T-helper 2 cell treated with Interferon-gamma antibody and Interleukin-4, amounts not matched to agents 5 μg/mL and 100 μg/mL, for 36 hours (primary cell): ENCODE data around the gene PPFIBP2.

Source experiments
- DNase-seq: peaks from one replicate; pipeline ENCODE4 v3.0.0; 2021; ENCODE audit warnings: low spot score
- H3K27ac Mint-ChIP-seq: one replicate; pipeline ENCODE4 v1.8.0; 2021; ENCODE audit warnings: mild to moderate bottlenecking, mixed read lengths
- H3K27me3 Mint-ChIP-seq: one replicate; pipeline ENCODE4 v1.8.0; 2021; ENCODE audit warnings: low read depth, mixed read lengths
- H3K36me3 Mint-ChIP-seq: one replicate; pipeline ENCODE4 v1.8.0; 2021; ENCODE audit warnings: low read depth, mixed read lengths
- H3K4me1 Mint-ChIP-seq: one replicate; pipeline ENCODE4 v1.8.0; 2021; ENCODE audit warnings: low read depth, mixed read lengths
- H3K4me3 Mint-ChIP-seq: one replicate; pipeline ENCODE4 v1.8.0; 2022; ENCODE audit warnings: mild to moderate bottlenecking, moderate library complexity, mixed read lengths
- H3K9me3 Mint-ChIP-seq: one replicate; pipeline ENCODE4 v1.8.0; 2021; ENCODE audit warnings: mixed read lengths

Gene PPFIBP2

DNA sequence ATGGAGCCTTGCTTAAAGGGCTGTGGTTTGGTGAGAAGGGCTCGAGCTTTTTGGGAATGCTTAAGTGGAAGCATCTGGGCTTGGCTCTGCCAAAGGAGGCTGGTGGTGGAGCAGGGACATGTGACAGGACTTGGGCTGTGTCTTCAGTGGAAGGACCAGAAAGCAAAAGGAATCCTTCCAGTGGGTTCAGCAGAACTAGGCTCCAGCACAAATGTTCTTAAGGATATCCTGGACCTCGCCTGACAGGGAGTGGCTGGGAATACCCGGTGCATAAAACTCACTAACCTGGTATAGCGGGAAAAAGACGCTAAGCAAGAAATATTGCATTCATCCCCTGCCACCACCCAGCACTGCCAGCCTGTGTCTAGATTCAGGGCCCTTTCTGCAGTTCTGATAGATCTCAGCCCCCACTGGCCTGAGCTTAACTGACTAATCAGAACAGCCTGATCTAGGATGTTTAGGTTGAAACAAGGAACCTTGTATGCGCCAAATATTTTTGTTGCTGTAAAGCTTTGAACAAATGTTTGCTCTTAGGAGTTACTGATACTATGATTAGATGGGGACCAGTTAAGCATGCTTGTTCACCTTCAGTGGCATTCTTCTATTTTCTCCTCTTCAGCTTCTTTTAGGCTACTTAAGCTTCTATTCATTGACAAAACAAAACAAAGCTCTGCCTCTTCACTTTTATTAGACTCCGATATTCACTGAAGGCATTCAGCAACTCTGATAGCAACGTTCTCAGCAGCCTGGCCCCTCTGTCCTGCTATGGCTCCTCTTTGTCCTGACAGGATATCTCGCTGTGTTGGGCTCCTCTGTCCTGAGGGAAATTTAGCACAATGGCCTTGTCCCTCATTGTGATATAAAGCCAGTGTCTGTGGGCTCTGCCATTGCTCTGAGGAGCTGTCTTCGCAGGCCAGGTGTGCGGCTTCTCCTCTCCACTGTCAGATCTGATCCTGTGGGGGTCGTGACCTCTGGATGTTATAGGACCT, 25.0 kb downstream of the PPFIBP2 start:
- peaks cover 26% of the 10 kb centered on the region for H3K27me3 Mint-ChIP-seq
- no peaks in the 10 kb centered on the region for H3K36me3 Mint-ChIP-seq
- H3K4me1 Mint-ChIP-seq = peaks cover 9% of the 10 kb centered on the region
- no peak for DNase-seq
- no peak overlapping the region for H3K27ac Mint-ChIP-seq
- H3K4me3 Mint-ChIP-seq = peak overlapping the region; percentile 54
- no peaks in the 10 kb centered on the region for H3K9me3 Mint-ChIP-seq

DNA sequence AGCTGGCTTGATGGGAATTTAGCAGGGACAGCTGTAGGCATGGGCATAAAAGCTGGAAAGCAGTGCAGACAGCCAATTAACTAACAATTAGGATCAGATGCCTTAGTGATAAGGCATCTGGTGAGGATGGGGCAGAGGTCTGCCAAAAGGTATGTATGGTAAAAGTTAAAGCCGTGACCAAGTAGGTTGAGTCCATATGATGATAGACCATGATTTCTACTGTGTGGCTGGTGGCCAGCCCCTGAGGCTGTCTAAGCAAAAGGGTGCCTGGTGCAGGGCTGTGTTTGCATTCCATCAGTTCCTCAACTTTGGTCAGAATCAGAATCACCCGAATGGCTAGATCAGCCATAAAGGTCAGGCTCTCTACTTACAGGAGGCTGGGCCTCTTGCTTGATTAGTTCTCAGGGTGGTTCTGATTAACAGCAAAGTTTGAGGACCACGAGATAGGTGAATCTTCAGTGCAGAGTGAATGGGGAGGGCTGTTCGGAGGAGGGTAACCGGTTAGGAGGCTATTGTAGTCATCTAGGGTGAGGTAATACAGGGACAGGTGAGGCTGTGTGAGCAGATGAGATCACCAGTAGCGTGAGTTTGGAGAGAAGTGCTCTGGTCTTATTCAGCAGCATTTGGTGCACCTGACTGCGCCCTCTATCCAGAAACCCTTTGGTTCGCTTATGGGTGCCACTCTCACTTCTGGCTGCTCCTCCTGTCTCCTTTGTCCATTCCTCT, 27.2 kb downstream of the PPFIBP2 start:
- no peak for DNase-seq
- Mint-ChIP-seq H3K36me3 (no peaks in the 10 kb centered on the region), H3K27ac (no peak overlapping the region), H3K27me3 (peaks cover 23% of the 10 kb centered on the region), H3K4me1 (peaks cover 4% of the 10 kb centered on the region), H3K9me3 (no peaks in the 10 kb centered on the region), H3K4me3 (no peak overlapping the region)

DNA sequence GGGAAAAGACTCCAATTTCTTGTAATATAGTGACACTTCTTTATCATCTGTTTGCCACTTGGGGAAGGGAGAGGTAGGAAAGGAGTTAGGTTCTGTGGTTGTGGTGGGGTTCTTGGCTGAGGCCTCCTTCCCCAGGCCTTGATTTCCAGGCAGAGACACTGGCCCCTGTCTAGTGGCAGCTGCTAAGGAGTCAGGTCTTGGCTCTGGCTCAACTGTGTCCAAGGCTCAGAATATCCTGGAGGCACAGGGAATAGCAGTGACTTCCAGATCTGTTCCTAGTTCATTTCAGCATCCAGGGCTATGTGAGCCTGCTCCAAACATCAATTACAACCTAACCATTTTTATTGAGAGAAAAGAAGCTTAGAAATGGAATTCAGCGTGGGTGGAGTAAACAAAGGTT, 29.5 kb downstream of the PPFIBP2 start:
- H3K9me3 Mint-ChIP-seq = no peaks in the 10 kb centered on the region
- peaks cover 15% of the 10 kb centered on the region for H3K27me3 Mint-ChIP-seq
- H3K27ac Mint-ChIP-seq = no peak overlapping the region
- H3K4me3 Mint-ChIP-seq = no peak overlapping the region
- DNase-seq = no peak
- H3K4me1 Mint-ChIP-seq = peaks cover 1% of the 10 kb centered on the region
- H3K36me3 Mint-ChIP-seq = no peaks in the 10 kb centered on the region

DNA sequence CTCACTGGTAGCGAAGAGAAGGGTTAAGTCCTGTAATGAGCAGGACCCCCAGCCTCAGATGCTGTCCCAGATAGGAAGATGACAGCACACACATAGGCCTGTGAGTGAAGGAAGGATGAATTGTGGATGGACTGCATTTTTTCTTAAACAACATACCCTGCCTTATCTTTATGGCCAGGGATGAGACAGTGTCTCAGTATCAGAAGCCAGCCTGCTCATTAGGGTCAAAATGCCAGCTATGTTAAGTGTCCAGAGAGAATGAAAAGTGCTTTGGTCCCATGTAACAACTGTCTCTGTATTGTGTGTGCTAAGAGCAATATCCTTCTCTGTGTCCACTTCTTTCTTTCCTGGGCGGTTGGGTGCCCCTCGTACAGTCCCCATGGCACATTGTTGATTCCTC, 30.2 kb downstream of the PPFIBP2 start:
- DNase-seq = no peak
- no peak overlapping the region for H3K27ac Mint-ChIP-seq
- H3K9me3 Mint-ChIP-seq = no peaks in the 10 kb centered on the region
- no peaks in the 10 kb centered on the region for H3K36me3 Mint-ChIP-seq
- no peak overlapping the region for H3K4me3 Mint-ChIP-seq
- no peaks in the 10 kb centered on the region for H3K4me1 Mint-ChIP-seq
- peaks cover 15% of the 10 kb centered on the region for H3K27me3 Mint-ChIP-seq

DNA sequence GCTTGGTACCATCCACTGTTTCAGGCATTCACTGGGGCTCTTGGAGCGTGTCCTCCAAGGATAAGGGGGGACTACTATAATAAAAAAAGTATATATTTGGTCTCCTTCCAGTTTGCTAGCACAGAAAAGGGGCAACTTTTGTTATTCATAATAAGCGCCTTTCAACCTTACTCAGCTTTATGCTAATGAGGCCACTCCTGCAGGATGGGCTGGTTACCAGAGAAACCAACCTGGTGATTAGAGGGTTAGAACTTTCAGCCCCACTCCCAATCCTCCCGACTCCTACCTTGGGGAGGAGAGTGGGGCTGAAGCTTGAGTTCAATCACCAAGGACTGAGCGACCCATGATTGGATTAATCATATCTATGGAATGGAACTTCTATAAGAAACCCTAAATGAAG, 31.8 kb downstream of the PPFIBP2 start:
- no peaks in the 10 kb centered on the region for H3K4me1 Mint-ChIP-seq
- H3K36me3 Mint-ChIP-seq = no peaks in the 10 kb centered on the region
- H3K27me3 Mint-ChIP-seq = peaks cover 8% of the 10 kb centered on the region
- no peak overlapping the region for H3K27ac Mint-ChIP-seq
- H3K9me3 Mint-ChIP-seq = no peaks in the 10 kb centered on the region
- no peak overlapping the region for H3K4me3 Mint-ChIP-seq
- DNase-seq = no peak

DNA sequence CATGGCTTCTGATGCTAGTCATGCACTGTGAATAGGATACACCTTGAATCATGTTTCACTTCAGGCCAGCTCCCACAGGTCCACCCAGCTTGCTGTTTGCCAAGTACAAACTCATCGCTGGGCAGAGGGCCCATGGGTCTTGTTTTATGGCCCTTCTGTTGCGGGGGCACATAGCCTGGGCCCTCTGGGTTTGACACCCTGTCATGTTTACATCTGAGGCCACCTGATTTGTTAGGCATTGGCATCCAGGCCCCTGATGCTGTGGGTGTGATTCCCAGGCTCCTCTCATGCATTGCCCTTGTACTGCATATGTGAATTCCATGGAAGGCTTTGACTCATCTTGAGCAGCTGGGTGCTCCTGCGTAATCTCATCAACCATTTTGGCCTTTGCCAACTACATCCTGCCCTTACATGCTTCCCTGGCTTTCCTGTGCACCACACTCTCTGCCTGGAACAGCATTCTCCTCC, 32.6 kb downstream of the PPFIBP2 start:
- H3K9me3 Mint-ChIP-seq = no peaks in the 10 kb centered on the region
- peaks cover 5% of the 10 kb centered on the region for H3K27me3 Mint-ChIP-seq
- H3K4me1 Mint-ChIP-seq = no peaks in the 10 kb centered on the region
- H3K4me3 Mint-ChIP-seq = no peak overlapping the region
- no peak for DNase-seq
- H3K27ac Mint-ChIP-seq = no peak overlapping the region
- no peaks in the 10 kb centered on the region for H3K36me3 Mint-ChIP-seq

DNA sequence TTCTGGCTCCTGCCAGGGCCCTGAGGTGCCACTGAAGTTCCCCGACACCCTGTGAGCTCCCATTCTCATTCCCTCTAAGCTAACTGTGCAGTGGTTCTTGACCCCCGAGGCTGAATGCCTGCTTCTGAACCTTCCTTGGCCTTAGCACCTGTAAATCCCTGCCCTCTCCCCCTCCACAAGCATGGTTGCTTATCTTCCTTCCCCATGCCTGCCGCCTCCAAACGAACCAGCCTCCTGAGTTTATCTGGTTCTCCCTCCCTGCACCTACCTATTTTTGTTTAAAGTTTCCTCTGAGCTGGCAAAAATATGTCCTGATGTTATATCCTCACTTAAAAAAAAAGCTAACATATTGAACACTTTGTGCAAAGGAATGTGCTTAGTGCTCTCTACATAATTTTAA, 33.9 kb downstream of the PPFIBP2 start:
- Mint-ChIP-seq H3K27ac (no peak overlapping the region), H3K9me3 (no peaks in the 10 kb centered on the region), H3K4me1 (no peaks in the 10 kb centered on the region), H3K36me3 (no peaks in the 10 kb centered on the region), H3K27me3 (no peaks in the 10 kb centered on the region), H3K4me3 (no peak overlapping the region)
- no peak for DNase-seq

DNA sequence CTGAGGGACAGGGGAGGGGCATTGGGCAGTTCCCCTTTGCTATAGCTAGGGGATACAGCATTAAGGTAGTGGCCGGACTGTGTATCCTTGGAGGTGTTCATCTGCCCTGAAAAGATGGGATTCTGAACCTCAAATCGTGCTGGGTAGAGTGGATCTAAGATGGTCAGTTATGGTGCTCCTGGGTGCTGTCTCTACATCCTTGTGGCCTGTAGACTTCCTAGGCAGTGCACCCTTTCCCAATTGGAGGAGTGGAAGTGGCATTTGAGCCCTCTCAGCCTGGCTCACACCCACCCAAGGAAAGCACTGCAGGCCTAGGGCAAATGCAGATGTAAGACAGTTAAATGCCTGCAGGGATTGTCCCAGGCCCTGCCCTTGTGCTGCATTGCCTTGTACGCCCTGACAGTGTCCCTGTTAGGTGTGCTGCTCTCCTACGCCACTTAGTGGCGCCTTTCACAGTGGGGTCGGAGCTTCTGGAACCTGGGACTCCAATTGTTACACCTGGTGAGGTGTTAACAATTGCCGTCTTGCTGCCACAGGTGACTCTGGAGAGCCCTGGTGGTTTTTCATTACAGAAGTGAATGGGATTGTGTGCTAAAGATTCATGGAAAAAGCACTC, 35.0 kb downstream of the PPFIBP2 start:
- Mint-ChIP-seq H3K27ac (no peak overlapping the region), H3K4me1 (no peaks in the 10 kb centered on the region), H3K9me3 (no peaks in the 10 kb centered on the region), H3K4me3 (no peak overlapping the region), H3K36me3 (no peaks in the 10 kb centered on the region), H3K27me3 (no peaks in the 10 kb centered on the region)
- DNase-seq = no peak

DNA sequence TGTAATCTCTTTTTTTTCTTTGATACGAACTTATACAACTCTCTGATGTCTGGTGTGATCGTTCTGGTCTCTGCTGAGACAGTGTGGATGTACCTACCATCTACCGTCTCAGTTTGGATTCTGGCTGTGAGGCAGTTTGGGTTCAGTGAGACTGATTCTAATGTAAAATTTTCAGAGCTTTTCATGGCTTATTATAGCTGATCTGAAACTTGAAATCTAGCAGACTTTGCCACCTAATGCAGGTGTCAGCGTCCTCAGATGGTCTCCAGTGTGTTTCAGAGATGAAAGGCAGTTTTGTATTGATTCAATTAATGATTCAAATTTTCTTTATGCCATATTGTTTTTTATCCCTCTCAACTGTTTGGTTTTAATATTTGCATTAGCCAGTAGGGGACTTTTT, 35.9 kb downstream of the PPFIBP2 start:
- Mint-ChIP-seq H3K36me3 (no peaks in the 10 kb centered on the region), H3K27ac (no peak overlapping the region), H3K4me3 (no peak overlapping the region), H3K9me3 (no peaks in the 10 kb centered on the region), H3K27me3 (no peaks in the 10 kb centered on the region), H3K4me1 (no peaks in the 10 kb centered on the region)
- no peak for DNase-seq

DNA sequence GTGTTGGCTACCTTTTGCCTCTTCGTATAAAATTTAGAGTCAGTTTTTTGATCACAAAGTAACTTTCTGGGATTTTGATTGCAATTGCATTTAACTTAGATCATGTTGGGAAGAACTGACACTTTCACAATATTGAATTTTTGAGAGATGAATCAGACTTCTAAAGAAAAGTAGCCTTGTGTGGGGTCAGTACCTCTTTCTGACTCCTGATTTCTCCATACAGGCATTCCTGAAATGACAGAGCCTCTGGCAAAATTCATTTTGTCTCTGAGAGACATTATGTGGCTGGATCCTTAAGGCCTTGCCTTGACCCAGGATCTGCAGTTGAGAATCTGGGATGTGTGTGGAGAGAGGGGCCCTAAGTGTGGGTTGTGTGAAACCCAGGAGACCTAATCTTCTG, 37.8 kb downstream of the PPFIBP2 start:
- H3K27ac Mint-ChIP-seq = no peak overlapping the region
- no peak overlapping the region for H3K4me3 Mint-ChIP-seq
- no peaks in the 10 kb centered on the region for H3K4me1 Mint-ChIP-seq
- H3K9me3 Mint-ChIP-seq = no peaks in the 10 kb centered on the region
- peaks cover 2% of the 10 kb centered on the region for H3K27me3 Mint-ChIP-seq
- DNase-seq = no peak
- no peaks in the 10 kb centered on the region for H3K36me3 Mint-ChIP-seq

DNA sequence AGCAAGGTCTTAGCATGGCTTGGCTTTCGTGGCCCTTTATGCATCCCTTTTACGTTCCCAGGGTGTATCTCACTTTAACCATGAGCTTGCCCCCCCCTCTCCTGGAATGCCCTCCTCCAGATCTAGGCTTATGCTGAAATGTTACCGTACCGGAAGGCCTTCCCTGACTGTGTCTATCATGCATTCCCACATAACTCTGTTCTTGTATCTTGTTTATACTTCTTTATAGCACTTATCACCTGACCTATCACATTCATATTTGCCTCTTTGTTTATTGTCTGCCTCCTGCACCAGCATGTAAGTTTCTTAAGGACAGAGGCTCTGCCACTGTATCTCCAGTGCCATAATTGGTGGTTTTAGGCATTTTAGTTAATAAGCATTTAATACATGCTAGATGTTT, 38.9 kb downstream of the PPFIBP2 start:
- no peaks in the 10 kb centered on the region for H3K4me1 Mint-ChIP-seq
- H3K9me3 Mint-ChIP-seq = no peaks in the 10 kb centered on the region
- H3K4me3 Mint-ChIP-seq = no peak overlapping the region
- no peak overlapping the region for H3K27ac Mint-ChIP-seq
- H3K36me3 Mint-ChIP-seq = no peaks in the 10 kb centered on the region
- H3K27me3 Mint-ChIP-seq = peaks cover 2% of the 10 kb centered on the region
- DNase-seq = no peak

DNA sequence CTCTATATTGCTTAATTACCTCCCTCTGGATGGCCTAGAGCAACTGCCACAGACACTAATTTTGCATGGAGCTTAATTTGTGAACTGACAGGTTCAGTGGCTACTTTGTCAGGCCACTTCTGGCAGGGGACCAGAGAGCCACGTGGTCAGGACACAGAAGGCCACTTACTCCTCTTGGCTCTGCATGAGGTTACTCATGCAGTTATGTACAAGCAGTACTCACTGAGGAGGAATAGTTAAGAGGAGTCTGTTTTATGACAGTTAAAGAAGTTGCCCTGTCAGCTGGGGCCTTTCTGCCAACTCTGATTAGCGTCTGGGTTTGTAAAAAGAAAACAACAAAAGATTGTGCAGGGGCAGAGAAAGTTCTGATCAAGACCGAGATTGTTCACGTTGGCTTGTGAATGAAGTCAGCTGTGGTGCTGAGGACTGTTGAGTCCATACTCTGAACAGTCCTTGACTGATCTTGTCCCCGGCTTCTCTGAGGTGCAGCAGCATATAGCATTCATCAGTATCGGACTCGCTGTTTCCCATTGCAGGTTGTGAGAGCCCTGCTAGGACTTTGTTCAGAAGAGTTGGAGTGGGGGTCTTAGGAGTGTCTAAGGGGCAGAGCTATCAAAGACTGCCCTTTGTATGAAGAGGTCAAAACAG, 41.4 kb downstream of the PPFIBP2 start:
- peaks cover 7% of the 10 kb centered on the region for H3K27me3 Mint-ChIP-seq
- no peak overlapping the region for H3K27ac Mint-ChIP-seq
- H3K9me3 Mint-ChIP-seq = no peaks in the 10 kb centered on the region
- H3K36me3 Mint-ChIP-seq = no peaks in the 10 kb centered on the region
- H3K4me3 Mint-ChIP-seq = no peak overlapping the region
- H3K4me1 Mint-ChIP-seq = no peaks in the 10 kb centered on the region
- no peak for DNase-seq

DNA sequence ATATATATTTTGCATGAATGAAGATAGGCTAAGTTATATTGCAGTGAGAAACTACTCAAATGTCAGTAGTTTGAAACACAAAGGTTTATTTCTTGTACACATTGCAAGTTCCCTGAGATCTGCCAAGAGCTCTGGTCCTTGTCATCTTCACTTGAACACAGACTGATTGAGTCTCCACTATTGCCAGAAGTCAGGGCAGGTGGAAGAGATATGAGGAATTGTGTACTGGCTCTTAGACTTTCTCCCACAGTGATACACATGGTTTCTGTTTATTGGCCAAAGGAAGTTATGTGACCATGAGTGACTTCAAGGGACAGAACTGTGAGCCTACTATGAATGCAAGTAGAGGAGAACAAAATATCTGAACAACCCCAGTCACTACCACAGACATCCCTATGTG, 44.2 kb downstream of the PPFIBP2 start:
- Mint-ChIP-seq H3K9me3 (no peaks in the 10 kb centered on the region), H3K4me3 (no peak overlapping the region), H3K36me3 (no peaks in the 10 kb centered on the region), H3K4me1 (no peaks in the 10 kb centered on the region), H3K27me3 (peaks cover 7% of the 10 kb centered on the region), H3K27ac (no peak overlapping the region)
- DNase-seq = no peak
